HepG2 (cell line): Measurements from ENCODE around the gene PTPRM. TPM values are rescaled to one million over a fixed set of nuclear protein-coding genes. Genes with fewer than 3 reads are reported as not detected.

ENCODE experiments used
- ATAC-seq: fragments of 200-7000 bp; cut with Tn5 transposase; 3 replicates; pipeline ENCODE4 v1.9.1; 2020; ENCODE audit warnings: mild to moderate bottlenecking, moderate library complexity
- BruUV-seq: library from RNA; stranded (reverse); fragments of 400-500 nt; replicated peaks from 2 replicates; lab custom pipeline; 2021; lab: Mats Ljungman, UMichigan
- CTCF ChIA-PET: fragments of 300-600 bp; formaldehyde crosslinking; extraction: SDS; loops from one replicate; lab custom pipeline; 2021; ENCODE audit warnings: low total read pairs, inconsistent platforms, low intra/inter-chr PET ratio; lab: Yijun Ruan, JAX
- POLR2A ChIA-PET: fragments of 350-600 bp; sonication (Branson Sonifier 250); formaldehyde crosslinking; loops from one replicate; lab custom pipeline; 2020; ENCODE audit warnings: antibody characterized with exemption, inconsistent platforms; lab: Yijun Ruan, JAX
- DNase-seq: peaks from one replicate; pipeline ENCODE4 v3.0.0-alpha.2; 2015; ENCODE audit warnings: low spot score
- FAIRE-seq: peaks from 3 replicates; lab custom pipeline; 2011; peaks lifted over from hg19 to GRCh38; lab: Jason Lieb, UNC
- H2AFZ ChIP-seq: one replicate; pipeline ENCODE4 v1.6.1; 2011; ENCODE audit warnings: low read length, inconsistent platforms
- H3K27ac ChIP-seq: fragments of 300-600 bp; 3 replicates; pipeline ENCODE4 v1.8.0; 2011; ENCODE audit warnings: mixed run types, mild to moderate bottlenecking, mixed read lengths, low read length, inconsistent platforms; ENCODE audit not compliant: insufficient read depth; ENCODE audit errors: extremely low read length
- H3K27me3 ChIP-seq, 2 experiments: fragments of 200-600 bp in 1 of 2; 2 replicates in 1 of 2; 3 replicates in 1 of 2; pipeline versions ENCODE4 v1.6.0 to v1.8.0; 2011; ENCODE audit warnings: low read length in 2 of 2, mild to moderate bottlenecking in 2 of 2, moderate library complexity in 2 of 2, inconsistent platforms in 1 of 2; ENCODE audit not compliant: insufficient read depth in 2 of 2, control insufficient read depth in 1 of 2
- H3K36me3 ChIP-seq, 2 experiments: fragments of 200-600 bp in 1 of 2; replicated peaks in 1 of 2; 2 replicates in 1 of 2; 3 replicates in 1 of 2; pipeline versions ENCODE4 v1.5.1 to v1.8.0; 2011; ENCODE audit warnings: low read length in 2 of 2, inconsistent platforms in 1 of 2; ENCODE audit not compliant: insufficient read depth in 2 of 2, control insufficient read depth in 1 of 2
- H3K4me1 ChIP-seq: 2 replicates; pipeline ENCODE4 v1.5.1; 2012; ENCODE audit warnings: low read length, inconsistent platforms; ENCODE audit not compliant: insufficient read depth
- H3K4me2 ChIP-seq: 2 replicates; pipeline ENCODE4 v1.6.0; 2011; ENCODE audit warnings: low read depth, low read length, inconsistent platforms
- H3K4me3 ChIP-seq, 3 experiments: fragments of 200-600 bp in 1 of 3; sonication (generic), shearing (Covaris generic) in 1 of 3; replicated peaks in 1 of 3; 2 replicates each; pipeline ENCODE4 v1.5.1; 2011 to 2016; ENCODE audit warnings: low read length in 3 of 3, inconsistent platforms in 2 of 3, low read depth in 2 of 3, mild to moderate bottlenecking in 2 of 3, control low read depth in 1 of 3, mixed read lengths in 1 of 3; ENCODE audit not compliant: insufficient read depth in 1 of 3
- H3K79me2 ChIP-seq: one replicate; pipeline ENCODE4 v1.6.1; 2011; ENCODE audit warnings: low read length, inconsistent platforms; ENCODE audit not compliant: insufficient read depth
- H3K9ac ChIP-seq: 2 replicates; pipeline ENCODE4 v1.6.0; 2011; ENCODE audit warnings: mild to moderate bottlenecking, low read depth, low read length, inconsistent platforms; ENCODE audit not compliant: insufficient read depth
- H3K9me3 ChIP-seq: 2 replicates; pipeline ENCODE4 v1.5.1; 2012; ENCODE audit warnings: mild to moderate bottlenecking, low read length
- H4K20me1 ChIP-seq: 2 replicates; pipeline ENCODE4 v1.6.0; 2011; ENCODE audit warnings: inconsistent platforms, mild to moderate bottlenecking, low read length, moderate library complexity; ENCODE audit not compliant: insufficient read depth
- ARNT ChIP-seq: fragments of 450-650 bp; IDR thresholded peaks from 2 replicates; pipeline ENCODE4 v1.6.1; 2017
- KDM5A ChIP-seq: fragments of 200-600 bp; sonication (generic); IDR thresholded peaks from 2 replicates; pipeline ENCODE4 v1.7.0; 2018; ENCODE audit warnings: antibody characterized with exemption, mild to moderate bottlenecking, low read length, borderline replicate concordance
- LCORL ChIP-seq, 2 experiments: fragments of 450-650 bp in 1 of 2; sonication (generic) in 1 of 2; formaldehyde crosslinking in 1 of 2; IDR thresholded peaks; 2 replicates each; pipeline versions ENCODE4 v1.5.0 to v1.6.1; 2017 to 2020; ENCODE audit warnings: antibody characterized with exemption in 1 of 2, missing genetic modification reagents in 1 of 2
- PHB2 ChIP-seq: fragments of 450-650 bp; IDR thresholded peaks from 2 replicates; pipeline ENCODE4 v1.6.1; 2018; ENCODE audit not compliant: partially characterized antibody
- SMAD1 ChIP-seq: sonication (generic); formaldehyde crosslinking; IDR thresholded peaks from 2 replicates; pipeline ENCODE4 v1.4.0; 2020; ENCODE audit warnings: missing genetic modification reagents, low read depth, mild to moderate bottlenecking, borderline replicate concordance
- SP4 ChIP-seq: sonication (generic); formaldehyde crosslinking; IDR thresholded peaks from 2 replicates; pipeline ENCODE4 v1.8.1; 2023; ENCODE audit warnings: mild to moderate bottlenecking, missing genetic modification reagents
- SP5 ChIP-seq: IDR thresholded peaks from 2 replicates; pipeline ENCODE4 v1.6.1; 2016; ENCODE audit warnings: low read depth, borderline replicate concordance
- TOE1 ChIP-seq: sonication (generic); formaldehyde crosslinking; IDR thresholded peaks from 2 replicates; pipeline ENCODE4 v1.4.0; 2020; ENCODE audit warnings: mild to moderate bottlenecking, missing genetic modification reagents
- ZNF251 ChIP-seq: sonication (generic); formaldehyde crosslinking; IDR thresholded peaks from 2 replicates; pipeline ENCODE4 v1.9.0; 2021; ENCODE audit warnings: mild to moderate bottlenecking, missing genetic modification reagents
- ZNF569 ChIP-seq: sonication (generic); formaldehyde crosslinking; IDR thresholded peaks from 2 replicates; pipeline ENCODE4 v1.5.0; 2020; ENCODE audit warnings: mild to moderate bottlenecking, missing genetic modification reagents, moderate library complexity, borderline replicate concordance
- ZNF790 ChIP-seq: sonication (generic); formaldehyde crosslinking; IDR thresholded peaks from 2 replicates; pipeline ENCODE4 v1.8.0; 2022; ENCODE audit warnings: missing genetic modification reagents, mild to moderate bottlenecking, borderline replicate concordance
- WGBS: methylation state at CpG from one replicate; pipeline ENCODE4 v1.1.6; 2017; ENCODE audit warnings: low lambda C conversion rate; 5-methylcytosine and 5-hydroxymethylcytosine counted together
- in situ Hi-C: cut with HindIII; loops from 2 replicates; pipeline ENCODE4 v1.10.0; 2017; ENCODE audit warnings: low pct_unique_long_range_greater_than_20kb; ENCODE audit not compliant: extremely low pct_ligation_motif_present
- intact Hi-C: fragments of 100-400 bp; cut with micrococcal nuclease; formaldehyde crosslinking; loops from one replicate; pipeline ENCODE4 v1.10.0; 2022; ENCODE audit not compliant: unreplicated experiment
- polyA plus RNA-seq, 8 experiments: library from polyadenylated mRNA; depleted of rRNA in 3 of 8; stranded (reverse) in 7 of 8; unstranded in 1 of 8; fragments of >200 nt; fragmentation: Illumina TruSeq in 4 of 8; extraction: Trizol in 4 of 8; gene quantifications; 2 replicates each; pipeline versions ENCODE4 v1.2.1 to v1.2.3, GENCODE V29; 2011 to 2016; ENCODE audit warnings: low read depth in 4 of 8, missing spikeins in 1 of 8, mixed read lengths in 1 of 8; ENCODE audit not compliant: insufficient read depth in 1 of 8
- total RNA-seq, 5 experiments: library from RNA; depleted of rRNA; stranded (reverse); fragments of >200 nt; fragmentation: Illumina TruSeq; extraction: Trizol; gene quantifications; 2 replicates each; pipeline ENCODE4 v1.2.3, GENCODE V29; 2016; ENCODE audit warnings: low read depth in 1 of 5
- TF ChIP-seq, protein P1 (sequence below): IDR thresholded peaks from 2 replicates; pipeline ENCODE4 v1.6.1; 2012; ENCODE audit warnings: low read length, improper control_type of control experiment

PTPRM gene
- total and polyA plus RNA-seq, 2 of the 13 experiments (the other 11 are each of a cell fraction or from before 2014, with no cell fraction given): 12.6 to 108 TPM

DNA sequence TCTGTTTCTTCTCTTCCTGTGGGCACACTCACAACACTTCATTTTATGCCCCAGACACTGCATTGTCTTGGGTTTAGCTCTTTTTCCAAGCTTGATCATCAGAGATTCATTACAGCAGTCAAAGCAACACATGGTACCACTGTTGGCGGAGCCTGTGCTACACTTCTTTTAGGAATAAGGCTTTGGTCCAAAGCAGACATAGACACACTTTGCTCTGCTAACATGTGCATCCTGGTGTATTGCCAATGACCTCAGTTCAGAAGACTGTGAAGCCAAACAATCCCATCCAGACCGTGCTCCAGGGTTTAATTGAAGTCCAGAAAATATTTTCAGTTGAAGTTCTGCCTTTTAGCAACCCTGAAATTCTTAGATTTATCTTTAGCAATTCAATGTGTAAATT, 687.5 kb downstream of the PTPRM start:
- FAIRE-seq (no peak), ATAC-seq (no peak), DNase-seq (no peak)
- Histone ChIP-seq H3K79me2 (no peaks in the 10 kb centered on the region), H2AFZ (no peak overlapping the region), H3K27me3 (no peaks in the 10 kb centered on the region), H4K20me1 (no peaks in the 10 kb centered on the region), H3K9ac (no peak overlapping the region), H3K9me3 (no peaks in the 10 kb centered on the region), H3K4me2 (no peak overlapping the region), H3K36me3 (peaks cover 3 to 9% of the 10 kb centered on the region in 2 experiments; a peak in 2 of 5 replicates), H3K4me3 (no peak overlapping the region), H3K27ac (no peak overlapping the region), H3K4me1 (no peaks in the 10 kb centered on the region)
- ChIA-PET POLR2A (no interaction called here), CTCF (no interaction called here)
- 96% methylated on average over 2 of the region's 2 CpGs for WGBS
- in situ Hi-C loops (no loop called here), intact Hi-C loops (no loop called here)
- TF ChIP-seq TOE1 (CRISPR knock-in tag): no peak
- no peak for TF ChIP-seq ZNF569
- no peak for TF ChIP-seq SP5 (CRISPR knock-in tag)
- no peak for TF ChIP-seq LCORL (IDR thresholded peaks at IDR 0.05)
- no peak for TF ChIP-seq LCORL (CRISPR knock-in tag; IDR thresholded peaks at IDR 0.05)
- no peak for TF ChIP-seq KDM5A
- no peak for TF ChIP-seq ARNT
- no peak for TF ChIP-seq ZNF790 (CRISPR knock-in tag)
- TF ChIP-seq, protein P1, sequence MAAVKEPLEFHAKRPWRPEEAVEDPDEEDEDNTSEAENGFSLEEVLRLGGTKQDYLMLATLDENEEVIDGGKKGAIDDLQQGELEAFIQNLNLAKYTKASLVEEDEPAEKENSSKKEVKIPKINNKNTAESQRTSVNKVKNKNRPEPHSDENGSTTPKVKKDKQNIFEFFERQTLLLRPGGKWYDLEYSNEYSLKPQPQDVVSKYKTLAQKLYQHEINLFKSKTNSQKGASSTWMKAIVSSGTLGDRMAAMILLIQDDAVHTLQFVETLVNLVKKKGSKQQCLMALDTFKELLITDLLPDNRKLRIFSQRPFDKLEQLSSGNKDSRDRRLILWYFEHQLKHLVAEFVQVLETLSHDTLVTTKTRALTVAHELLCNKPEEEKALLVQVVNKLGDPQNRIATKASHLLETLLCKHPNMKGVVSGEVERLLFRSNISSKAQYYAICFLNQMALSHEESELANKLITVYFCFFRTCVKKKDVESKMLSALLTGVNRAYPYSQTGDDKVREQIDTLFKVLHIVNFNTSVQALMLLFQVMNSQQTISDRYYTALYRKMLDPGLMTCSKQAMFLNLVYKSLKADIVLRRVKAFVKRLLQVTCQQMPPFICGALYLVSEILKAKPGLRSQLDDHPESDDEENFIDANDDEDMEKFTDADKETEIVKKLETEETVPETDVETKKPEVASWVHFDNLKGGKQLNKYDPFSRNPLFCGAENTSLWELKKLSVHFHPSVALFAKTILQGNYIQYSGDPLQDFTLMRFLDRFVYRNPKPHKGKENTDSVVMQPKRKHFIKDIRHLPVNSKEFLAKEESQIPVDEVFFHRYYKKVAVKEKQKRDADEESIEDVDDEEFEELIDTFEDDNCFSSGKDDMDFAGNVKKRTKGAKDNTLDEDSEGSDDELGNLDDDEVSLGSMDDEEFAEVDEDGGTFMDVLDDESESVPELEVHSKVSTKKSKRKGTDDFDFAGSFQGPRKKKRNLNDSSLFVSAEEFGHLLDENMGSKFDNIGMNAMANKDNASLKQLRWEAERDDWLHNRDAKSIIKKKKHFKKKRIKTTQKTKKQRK: no peak
- TF ChIP-seq ZNF251 (CRISPR knock-in tag): no peak
- no peak for TF ChIP-seq SMAD1 (CRISPR knock-in tag)
- TF ChIP-seq SP4 (CRISPR knock-in tag): no peak
- no peak for TF ChIP-seq PHB2
- BruUV-seq: no TSS peak
